RWPE2 (cell line): ENCODE data around the gene IL17RD.

Source experiments
- ATAC-seq: fragments of 200-7000 bp; cut with Tn5 transposase; 3 replicates; pipeline ENCODE4 v1.9.1; 2021; ENCODE audit warnings: low read depth
- DNase-seq: peaks from one replicate; pipeline ENCODE4 v3.0.0-alpha.2; 2020; ENCODE audit warnings: low spot score
- H3K27ac ChIP-seq: fragments of 450-650 bp; 2 replicates; pipeline ENCODE4 v1.5.1; 2017; ENCODE audit warnings: mild to moderate bottlenecking; ENCODE audit not compliant: poor library complexity, severe bottlenecking
- H3K27me3 ChIP-seq: fragments of 250-450 bp; sonication (Bioruptor Pico); 2 replicates; pipeline ENCODE4 v1.5.1; 2021; ENCODE audit warnings: mild to moderate bottlenecking, moderate library complexity; ENCODE audit not compliant: insufficient read depth, poor library complexity, severe bottlenecking
- H3K36me3 ChIP-seq: fragments of 250-450 bp; sonication (Bioruptor Pico); 2 replicates; pipeline ENCODE4 v1.5.1; 2020; ENCODE audit warnings: low read depth, mild to moderate bottlenecking, moderate library complexity
- H3K4me1 ChIP-seq: fragments of 250-450 bp; sonication (Bioruptor Pico); 2 replicates; pipeline ENCODE4 v1.5.1; 2021; ENCODE audit warnings: mild to moderate bottlenecking, moderate library complexity; ENCODE audit not compliant: insufficient read depth, poor library complexity, severe bottlenecking
- H3K4me3 ChIP-seq: fragments of 250-450 bp; sonication (Bioruptor Pico); 2 replicates; pipeline ENCODE4 v1.5.1; 2021; ENCODE audit warnings: mild to moderate bottlenecking, moderate library complexity; ENCODE audit not compliant: severe bottlenecking
- H3K9me3 ChIP-seq: fragments of 250-450 bp; sonication (Bioruptor Pico); 2 replicates; pipeline ENCODE4 v1.5.1; 2021; ENCODE audit warnings: mild to moderate bottlenecking, moderate library complexity; ENCODE audit not compliant: severe bottlenecking
- CTCF ChIP-seq: fragments of 450-650 bp; IDR thresholded peaks from one replicate; pipeline ENCODE4 v1.5.1; 2017; ENCODE audit warnings: mild to moderate bottlenecking, moderate library complexity; ENCODE audit not compliant: poor library complexity, severe bottlenecking

Gene IL17RD

GRCh38 chr3:57184526-57184925, 19.4 kb upstream of the IL17RD start:
- Histone ChIP-seq H3K27me3 (no peaks in the 10 kb centered on the region), H3K4me3 (no peak overlapping the region), H3K9me3 (no peaks in the 10 kb centered on the region), H3K36me3 (no peaks in the 10 kb centered on the region), H3K27ac (no peak overlapping the region), H3K4me1 (no peaks in the 10 kb centered on the region)
- ATAC-seq (no peak), DNase-seq (no peak)
- no peak for TF ChIP-seq CTCF

GRCh38 chr3:57179580-57180410, 14.6 kb upstream of the IL17RD start:
- no peaks in the 10 kb centered on the region for H3K4me1 ChIP-seq
- H3K9me3 ChIP-seq: no peaks in the 10 kb centered on the region
- H3K36me3 ChIP-seq: no peaks in the 10 kb centered on the region
- H3K27me3 ChIP-seq: peaks cover 2% of the 10 kb centered on the region
- DNase-seq (no peak), ATAC-seq (peak; percentile 63)
- TF ChIP-seq CTCF: peak; percentile 63
- H3K4me3 ChIP-seq: no peak overlapping the region
- no peak overlapping the region for H3K27ac ChIP-seq

- H3K9me3 ChIP-seq: no peaks in the 10 kb centered on the region
- peaks cover 2% of the 10 kb centered on the region for H3K27me3 ChIP-seq
- ATAC-seq: no peak
- H3K36me3 ChIP-seq: no peaks in the 10 kb centered on the region
- no peaks in the 10 kb centered on the region for H3K4me1 ChIP-seq
- H3K4me3 ChIP-seq: no peak overlapping the region
- no peak overlapping the region for H3K27ac ChIP-seq
- DNase-seq: no peak
- TF ChIP-seq CTCF: no peak
These were observed 10.9 kb upstream of the IL17RD start for GRCh38 chr3:57176045-57176444.

DNA sequence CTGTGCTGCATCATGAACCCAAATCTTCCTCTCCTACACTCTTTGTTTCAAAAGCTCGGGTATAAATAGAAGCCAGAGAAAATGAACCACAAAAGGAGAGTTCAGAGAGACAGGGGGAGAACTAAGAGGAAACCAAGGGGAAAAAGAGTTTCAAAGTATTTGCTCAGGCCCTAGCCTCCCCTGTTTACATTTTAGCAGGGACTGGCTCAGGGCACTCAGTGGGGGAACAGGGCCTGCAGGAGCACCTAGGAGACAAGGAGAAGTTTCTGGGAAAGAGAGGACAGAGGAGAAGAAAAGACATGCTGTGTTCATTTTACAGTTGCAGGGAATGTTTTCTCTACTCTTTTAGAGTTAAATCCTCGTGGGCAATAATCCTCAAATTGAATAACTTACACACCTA, 8.5 kb upstream of the IL17RD start:
- no peak overlapping the region for H3K27ac ChIP-seq
- no peak overlapping the region for H3K4me3 ChIP-seq
- DNase-seq (no peak), ATAC-seq (no peak)
- H3K9me3 ChIP-seq: no peaks in the 10 kb centered on the region
- H3K36me3 ChIP-seq: no peaks in the 10 kb centered on the region
- no peak for TF ChIP-seq CTCF
- no peaks in the 10 kb centered on the region for H3K4me1 ChIP-seq
- peaks cover under 1% of the 10 kb centered on the region for H3K27me3 ChIP-seq

DNA sequence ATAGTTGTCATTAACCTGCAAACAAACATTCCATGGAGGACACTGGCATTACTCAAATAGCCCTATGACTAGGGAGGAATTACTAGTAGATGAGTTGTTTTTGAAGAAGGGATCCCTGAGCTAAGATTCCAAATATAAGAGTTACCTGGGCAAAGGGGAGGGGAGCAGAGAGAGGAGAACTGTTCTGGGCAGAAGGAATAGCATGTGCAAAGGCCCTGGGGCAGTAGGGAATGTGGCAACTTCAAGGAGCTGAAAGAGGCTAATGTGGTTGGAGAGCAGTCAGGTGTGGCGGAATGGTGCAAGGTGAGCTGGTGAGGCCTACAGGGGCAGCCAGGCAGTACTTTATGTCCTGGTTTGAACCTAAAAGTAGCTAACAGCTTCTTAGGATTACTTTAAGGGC, 5.8 kb upstream of the IL17RD start:
- Histone ChIP-seq H3K9me3 (no peaks in the 10 kb centered on the region), H3K4me3 (no peak overlapping the region), H3K4me1 (no peaks in the 10 kb centered on the region), H3K36me3 (no peaks in the 10 kb centered on the region), H3K27me3 (no peaks in the 10 kb centered on the region), H3K27ac (no peak overlapping the region)
- no peak for ATAC-seq
- DNase-seq: no peak
- no peak for TF ChIP-seq CTCF
